Gastroesophageal sphincter (tissue), 3 donors: ENCODE results near the gene MVD.

Experiments
- EP300 ChIP-seq: sonication (generic); formaldehyde crosslinking; IDR thresholded peaks from one replicate; pipeline ENCODE4 v1.6.1; 2017; ENCODE audit warnings: antibody characterized with exemption, mild to moderate bottlenecking
- POLR2A ChIP-seq, 2 donors: fragments of 450-650 bp; IDR thresholded peaks; one replicate each; pipeline ENCODE4 v1.6.1; 2017; ENCODE audit warnings: antibody characterized with exemption in 2 of 2, mild to moderate bottlenecking in 2 of 2, moderate library complexity in 1 of 2
- POLR2AphosphoS5 ChIP-seq: sonication (generic); formaldehyde crosslinking; IDR thresholded peaks from one replicate; pipeline ENCODE4 v1.6.1; 2017; ENCODE audit warnings: antibody characterized with exemption
- TF ChIP-seq, protein P1 (sequence below), 4 experiments: fragments of 200-600 bp in 2 of 4; fragments of 450-650 bp in 2 of 4; sonication (generic) in 1 of 4; IDR thresholded peaks; one replicate each; pipeline ENCODE4 v1.5.1; 2017 to 2019; ENCODE audit warnings: antibody characterized with exemption in 4 of 4, mild to moderate bottlenecking in 2 of 4, moderate library complexity in 2 of 4

DNA sequence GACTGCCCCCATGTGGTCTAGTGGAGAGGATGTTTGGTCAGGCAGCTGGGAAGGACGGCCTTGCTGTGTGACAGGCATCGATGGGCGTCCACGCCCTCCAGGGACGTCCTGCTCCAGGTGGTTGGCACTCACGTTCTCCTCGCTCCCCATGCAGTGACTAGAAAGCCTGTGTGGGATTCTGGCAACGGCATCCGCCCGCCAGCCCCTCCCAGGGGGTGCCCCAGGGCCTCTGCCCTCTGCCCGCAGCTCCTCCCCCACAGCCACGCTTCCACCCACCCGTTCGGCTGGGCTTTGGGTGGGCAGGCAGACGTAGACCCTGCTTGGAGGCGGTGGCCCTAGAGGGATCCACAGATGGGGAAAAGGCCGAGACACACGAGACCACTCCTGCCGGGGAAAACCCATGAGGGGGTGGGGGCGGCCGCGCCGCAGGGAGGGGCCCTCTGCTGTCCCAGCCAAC, 29.2 kb downstream of the MVD start:
- TF ChIP-seq POLR2A (IDR thresholded peaks at IDR 0.05) (no peak), POLR2AphosphoS5 (no peak), EP300 (no peak)
- TF ChIP-seq, protein P1, sequence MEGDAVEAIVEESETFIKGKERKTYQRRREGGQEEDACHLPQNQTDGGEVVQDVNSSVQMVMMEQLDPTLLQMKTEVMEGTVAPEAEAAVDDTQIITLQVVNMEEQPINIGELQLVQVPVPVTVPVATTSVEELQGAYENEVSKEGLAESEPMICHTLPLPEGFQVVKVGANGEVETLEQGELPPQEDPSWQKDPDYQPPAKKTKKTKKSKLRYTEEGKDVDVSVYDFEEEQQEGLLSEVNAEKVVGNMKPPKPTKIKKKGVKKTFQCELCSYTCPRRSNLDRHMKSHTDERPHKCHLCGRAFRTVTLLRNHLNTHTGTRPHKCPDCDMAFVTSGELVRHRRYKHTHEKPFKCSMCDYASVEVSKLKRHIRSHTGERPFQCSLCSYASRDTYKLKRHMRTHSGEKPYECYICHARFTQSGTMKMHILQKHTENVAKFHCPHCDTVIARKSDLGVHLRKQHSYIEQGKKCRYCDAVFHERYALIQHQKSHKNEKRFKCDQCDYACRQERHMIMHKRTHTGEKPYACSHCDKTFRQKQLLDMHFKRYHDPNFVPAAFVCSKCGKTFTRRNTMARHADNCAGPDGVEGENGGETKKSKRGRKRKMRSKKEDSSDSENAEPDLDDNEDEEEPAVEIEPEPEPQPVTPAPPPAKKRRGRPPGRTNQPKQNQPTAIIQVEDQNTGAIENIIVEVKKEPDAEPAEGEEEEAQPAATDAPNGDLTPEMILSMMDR (IDR thresholded peaks at IDR 0.05), result peak in 1 of 4 experiments; percentile 24
